ENCODE data around the gene TLE2. TPM values are rescaled to one million over a fixed set of nuclear protein-coding genes. Genes with fewer than 3 reads are reported as not detected.

The TLE2 gene
- total and polyA plus RNA-seq, 9 of the 15 experiments (the other 6 are each of a cell fraction or from before 2014, with no cell fraction given) = 0.35 to 13.1 (median 6.2) TPM

DNA sequence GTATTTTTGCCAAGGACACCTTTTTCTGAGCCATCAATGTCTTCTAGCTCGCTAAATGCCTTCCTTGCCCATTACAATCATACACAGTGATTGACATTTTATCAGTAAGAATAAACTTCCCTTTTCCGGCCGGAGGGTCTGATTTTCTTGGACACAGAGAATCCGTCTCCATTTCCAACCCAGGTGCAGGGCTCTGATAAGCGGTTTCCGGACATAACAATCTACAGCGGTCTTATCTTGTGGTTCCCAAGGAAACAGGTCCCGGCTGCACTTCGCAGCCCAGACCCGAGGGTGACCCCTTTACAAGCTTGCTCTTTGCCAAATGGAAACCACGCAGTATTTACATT lies 79.2 kb downstream of the TLE2 start (continued):
- TF ChIP-seq CCAR2 (IDR thresholded peaks at IDR 0.05; ENCODE audit: low read depth, low read length) = 0 out of 2 replicates have a peak, but pooled peaks have one; percentile 81
- TF ChIP-seq, protein P1, sequence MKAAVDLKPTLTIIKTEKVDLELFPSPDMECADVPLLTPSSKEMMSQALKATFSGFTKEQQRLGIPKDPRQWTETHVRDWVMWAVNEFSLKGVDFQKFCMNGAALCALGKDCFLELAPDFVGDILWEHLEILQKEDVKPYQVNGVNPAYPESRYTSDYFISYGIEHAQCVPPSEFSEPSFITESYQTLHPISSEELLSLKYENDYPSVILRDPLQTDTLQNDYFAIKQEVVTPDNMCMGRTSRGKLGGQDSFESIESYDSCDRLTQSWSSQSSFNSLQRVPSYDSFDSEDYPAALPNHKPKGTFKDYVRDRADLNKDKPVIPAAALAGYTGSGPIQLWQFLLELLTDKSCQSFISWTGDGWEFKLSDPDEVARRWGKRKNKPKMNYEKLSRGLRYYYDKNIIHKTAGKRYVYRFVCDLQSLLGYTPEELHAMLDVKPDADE (conservative IDR thresholded peaks at IDR 0.05; ENCODE audit: control insufficient read depth, low read depth, low read length) = peak; percentile 90
- TF ChIP-seq TRIM24 (IDR thresholded peaks at IDR 0.05) = peak; percentile 85 to 91
- no peak for TF ChIP-seq TAF1 (IDR thresholded peaks at IDR 0.05; ENCODE audit: control insufficient read depth, extremely low read depth, insufficient read depth, low read length, severe bottlenecking)
- TF ChIP-seq PML (IDR thresholded peaks at IDR 0.05; ENCODE audit: low read length) = peak; percentile 97
- TF ChIP-seq, protein P2, sequence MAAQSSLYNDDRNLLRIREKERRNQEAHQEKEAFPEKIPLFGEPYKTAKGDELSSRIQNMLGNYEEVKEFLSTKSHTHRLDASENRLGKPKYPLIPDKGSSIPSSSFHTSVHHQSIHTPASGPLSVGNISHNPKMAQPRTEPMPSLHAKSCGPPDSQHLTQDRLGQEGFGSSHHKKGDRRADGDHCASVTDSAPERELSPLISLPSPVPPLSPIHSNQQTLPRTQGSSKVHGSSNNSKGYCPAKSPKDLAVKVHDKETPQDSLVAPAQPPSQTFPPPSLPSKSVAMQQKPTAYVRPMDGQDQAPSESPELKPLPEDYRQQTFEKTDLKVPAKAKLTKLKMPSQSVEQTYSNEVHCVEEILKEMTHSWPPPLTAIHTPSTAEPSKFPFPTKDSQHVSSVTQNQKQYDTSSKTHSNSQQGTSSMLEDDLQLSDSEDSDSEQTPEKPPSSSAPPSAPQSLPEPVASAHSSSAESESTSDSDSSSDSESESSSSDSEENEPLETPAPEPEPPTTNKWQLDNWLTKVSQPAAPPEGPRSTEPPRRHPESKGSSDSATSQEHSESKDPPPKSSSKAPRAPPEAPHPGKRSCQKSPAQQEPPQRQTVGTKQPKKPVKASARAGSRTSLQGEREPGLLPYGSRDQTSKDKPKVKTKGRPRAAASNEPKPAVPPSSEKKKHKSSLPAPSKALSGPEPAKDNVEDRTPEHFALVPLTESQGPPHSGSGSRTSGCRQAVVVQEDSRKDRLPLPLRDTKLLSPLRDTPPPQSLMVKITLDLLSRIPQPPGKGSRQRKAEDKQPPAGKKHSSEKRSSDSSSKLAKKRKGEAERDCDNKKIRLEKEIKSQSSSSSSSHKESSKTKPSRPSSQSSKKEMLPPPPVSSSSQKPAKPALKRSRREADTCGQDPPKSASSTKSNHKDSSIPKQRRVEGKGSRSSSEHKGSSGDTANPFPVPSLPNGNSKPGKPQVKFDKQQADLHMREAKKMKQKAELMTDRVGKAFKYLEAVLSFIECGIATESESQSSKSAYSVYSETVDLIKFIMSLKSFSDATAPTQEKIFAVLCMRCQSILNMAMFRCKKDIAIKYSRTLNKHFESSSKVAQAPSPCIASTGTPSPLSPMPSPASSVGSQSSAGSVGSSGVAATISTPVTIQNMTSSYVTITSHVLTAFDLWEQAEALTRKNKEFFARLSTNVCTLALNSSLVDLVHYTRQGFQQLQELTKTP (IDR thresholded peaks at IDR 0.05; ENCODE audit: low read depth in 1 of 2, partially characterized antibody in 2 of 2) = peak in 1 of 2 experiments; percentile 89
- TF ChIP-seq, protein P3, sequence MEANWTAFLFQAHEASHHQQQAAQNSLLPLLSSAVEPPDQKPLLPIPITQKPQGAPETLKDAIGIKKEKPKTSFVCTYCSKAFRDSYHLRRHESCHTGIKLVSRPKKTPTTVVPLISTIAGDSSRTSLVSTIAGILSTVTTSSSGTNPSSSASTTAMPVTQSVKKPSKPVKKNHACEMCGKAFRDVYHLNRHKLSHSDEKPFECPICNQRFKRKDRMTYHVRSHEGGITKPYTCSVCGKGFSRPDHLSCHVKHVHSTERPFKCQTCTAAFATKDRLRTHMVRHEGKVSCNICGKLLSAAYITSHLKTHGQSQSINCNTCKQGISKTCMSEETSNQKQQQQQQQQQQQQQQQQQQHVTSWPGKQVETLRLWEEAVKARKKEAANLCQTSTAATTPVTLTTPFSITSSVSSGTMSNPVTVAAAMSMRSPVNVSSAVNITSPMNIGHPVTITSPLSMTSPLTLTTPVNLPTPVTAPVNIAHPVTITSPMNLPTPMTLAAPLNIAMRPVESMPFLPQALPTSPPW (CRISPR knock-in tag; IDR thresholded peaks at IDR 0.05) = peak; percentile 68
- TF ChIP-seq SMARCE1 (IDR thresholded peaks at IDR 0.05) = peak; percentile 98
- TF ChIP-seq KHSRP (IDR thresholded peaks at IDR 0.05) = peak; percentile 73
- TF ChIP-seq, protein P4, sequence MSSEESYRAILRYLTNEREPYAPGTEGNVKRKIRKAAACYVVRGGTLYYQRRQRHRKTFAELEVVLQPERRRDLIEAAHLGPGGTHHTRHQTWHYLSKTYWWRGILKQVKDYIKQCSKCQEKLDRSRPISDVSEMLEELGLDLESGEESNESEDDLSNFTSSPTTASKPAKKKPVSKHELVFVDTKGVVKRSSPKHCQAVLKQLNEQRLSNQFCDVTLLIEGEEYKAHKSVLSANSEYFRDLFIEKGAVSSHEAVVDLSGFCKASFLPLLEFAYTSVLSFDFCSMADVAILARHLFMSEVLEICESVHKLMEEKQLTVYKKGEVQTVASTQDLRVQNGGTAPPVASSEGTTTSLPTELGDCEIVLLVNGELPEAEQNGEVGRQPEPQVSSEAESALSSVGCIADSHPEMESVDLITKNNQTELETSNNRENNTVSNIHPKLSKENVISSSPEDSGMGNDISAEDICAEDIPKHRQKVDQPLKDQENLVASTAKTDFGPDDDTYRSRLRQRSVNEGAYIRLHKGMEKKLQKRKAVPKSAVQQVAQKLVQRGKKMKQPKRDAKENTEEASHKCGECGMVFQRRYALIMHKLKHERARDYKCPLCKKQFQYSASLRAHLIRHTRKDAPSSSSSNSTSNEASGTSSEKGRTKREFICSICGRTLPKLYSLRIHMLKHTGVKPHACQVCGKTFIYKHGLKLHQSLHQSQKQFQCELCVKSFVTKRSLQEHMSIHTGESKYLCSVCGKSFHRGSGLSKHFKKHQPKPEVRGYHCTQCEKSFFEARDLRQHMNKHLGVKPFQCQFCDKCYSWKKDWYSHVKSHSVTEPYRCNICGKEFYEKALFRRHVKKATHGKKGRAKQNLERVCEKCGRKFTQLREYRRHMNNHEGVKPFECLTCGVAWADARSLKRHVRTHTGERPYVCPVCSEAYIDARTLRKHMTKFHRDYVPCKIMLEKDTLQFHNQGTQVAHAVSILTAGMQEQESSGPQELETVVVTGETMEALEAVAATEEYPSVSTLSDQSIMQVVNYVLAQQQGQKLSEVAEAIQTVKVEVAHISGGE (CRISPR knock-in tag; IDR thresholded peaks at IDR 0.05) = peak in 2 of 3 experiments; percentile 61 to 95; a peak in 3 of 6 replicates
- peak; percentile 60; the same call in 1 of the 2 replicates for TF ChIP-seq CREB1 (IDR thresholded peaks at IDR 0.05)
- no peak for TF ChIP-seq CREB1 (CRISPR knock-in tag; IDR thresholded peaks at IDR 0.05)
- TF ChIP-seq, protein P5, sequence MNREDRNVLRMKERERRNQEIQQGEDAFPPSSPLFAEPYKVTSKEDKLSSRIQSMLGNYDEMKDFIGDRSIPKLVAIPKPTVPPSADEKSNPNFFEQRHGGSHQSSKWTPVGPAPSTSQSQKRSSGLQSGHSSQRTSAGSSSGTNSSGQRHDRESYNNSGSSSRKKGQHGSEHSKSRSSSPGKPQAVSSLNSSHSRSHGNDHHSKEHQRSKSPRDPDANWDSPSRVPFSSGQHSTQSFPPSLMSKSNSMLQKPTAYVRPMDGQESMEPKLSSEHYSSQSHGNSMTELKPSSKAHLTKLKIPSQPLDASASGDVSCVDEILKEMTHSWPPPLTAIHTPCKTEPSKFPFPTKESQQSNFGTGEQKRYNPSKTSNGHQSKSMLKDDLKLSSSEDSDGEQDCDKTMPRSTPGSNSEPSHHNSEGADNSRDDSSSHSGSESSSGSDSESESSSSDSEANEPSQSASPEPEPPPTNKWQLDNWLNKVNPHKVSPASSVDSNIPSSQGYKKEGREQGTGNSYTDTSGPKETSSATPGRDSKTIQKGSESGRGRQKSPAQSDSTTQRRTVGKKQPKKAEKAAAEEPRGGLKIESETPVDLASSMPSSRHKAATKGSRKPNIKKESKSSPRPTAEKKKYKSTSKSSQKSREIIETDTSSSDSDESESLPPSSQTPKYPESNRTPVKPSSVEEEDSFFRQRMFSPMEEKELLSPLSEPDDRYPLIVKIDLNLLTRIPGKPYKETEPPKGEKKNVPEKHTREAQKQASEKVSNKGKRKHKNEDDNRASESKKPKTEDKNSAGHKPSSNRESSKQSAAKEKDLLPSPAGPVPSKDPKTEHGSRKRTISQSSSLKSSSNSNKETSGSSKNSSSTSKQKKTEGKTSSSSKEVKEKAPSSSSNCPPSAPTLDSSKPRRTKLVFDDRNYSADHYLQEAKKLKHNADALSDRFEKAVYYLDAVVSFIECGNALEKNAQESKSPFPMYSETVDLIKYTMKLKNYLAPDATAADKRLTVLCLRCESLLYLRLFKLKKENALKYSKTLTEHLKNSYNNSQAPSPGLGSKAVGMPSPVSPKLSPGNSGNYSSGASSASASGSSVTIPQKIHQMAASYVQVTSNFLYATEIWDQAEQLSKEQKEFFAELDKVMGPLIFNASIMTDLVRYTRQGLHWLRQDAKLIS (CRISPR knock-in tag; IDR thresholded peaks at IDR 0.05) = 0 out of 2 replicates have a peak, but pooled peaks have one; percentile 65
